ENCODE measurements around the gene CHIC2.

CHIC2 gene

GRCh38 chr4:54005475-54005874 is 58.9 kb downstream of the CHIC2 start:
- no peaks in the 10 kb centered on the region for H3K36me3 ChIP-seq (replicated peaks)
- TF ChIP-seq CTCF (IDR thresholded peaks at IDR 0.05; ENCODE audit: low read depth, low read length, missing control alignments), result no peak
- H3K27me3 ChIP-seq (replicated peaks), result no peaks in the 10 kb centered on the region
- in situ Hi-C loops (cut with HindIII; ENCODE audit: low pct_ligation_motif_present, low sequenced_read_pairs), result no loop called here
- no peak for DNase-seq
- H3K27ac ChIP-seq, result no peak overlapping the region
- H3K4me3 ChIP-seq (ENCODE audit: low read depth, low read length), result no peak overlapping the region

- Histone ChIP-seq H3K4me3 (ENCODE audit: low read depth, low read length) (no peak overlapping the region), H3K36me3 (replicated peaks) (no peaks in the 10 kb centered on the region), H3K27ac (no peak overlapping the region), H3K27me3 (replicated peaks) (no peaks in the 10 kb centered on the region)
- TF ChIP-seq CTCF (IDR thresholded peaks at IDR 0.05; ENCODE audit: low read depth, low read length, missing control alignments), result no peak
- in situ Hi-C loops (cut with HindIII; ENCODE audit: low pct_ligation_motif_present, low sequenced_read_pairs), result no loop called here
- DNase-seq, result no peak
Measured at GRCh38 chr4:54004463-54004862, 59.9 kb downstream of the CHIC2 start.

- no peak overlapping the region for H3K27ac ChIP-seq
- no peak for TF ChIP-seq CTCF (IDR thresholded peaks at IDR 0.05; ENCODE audit: low read depth, low read length, missing control alignments)
Measured at GRCh38 chr4:54001668-54002365, 62.6 kb downstream of the CHIC2 start.

GRCh38 chr4:53997898-53998297 is 66.5 kb downstream of the CHIC2 start:
- no peak for TF ChIP-seq CTCF (IDR thresholded peaks at IDR 0.05; ENCODE audit: low read depth, low read length, missing control alignments)
- Histone ChIP-seq H3K4me3 (ENCODE audit: low read depth, low read length) (no peak overlapping the region), H3K36me3 (replicated peaks) (no peaks in the 10 kb centered on the region), H3K27ac (no peak overlapping the region), H3K27me3 (replicated peaks) (no peaks in the 10 kb centered on the region)
- in situ Hi-C loops (cut with HindIII; ENCODE audit: low pct_ligation_motif_present, low sequenced_read_pairs), result no loop called here
- no peak for DNase-seq

More at GRCh38 chr4:54001668-54002365, 62.6 kb downstream of the CHIC2 start:
- in situ Hi-C loops (cut with HindIII; ENCODE audit: low pct_ligation_motif_present, low sequenced_read_pairs), result no loop called here
- H3K36me3 ChIP-seq (replicated peaks), result no peaks in the 10 kb centered on the region
- no peak for DNase-seq
- no peak overlapping the region for H3K4me3 ChIP-seq (ENCODE audit: low read depth, low read length)
- no peaks in the 10 kb centered on the region for H3K27me3 ChIP-seq (replicated peaks)

- Histone ChIP-seq H3K27me3 (replicated peaks) (no peaks in the 10 kb centered on the region), H3K27ac (no peak overlapping the region), H3K4me3 (ENCODE audit: low read depth, low read length) (no peak overlapping the region), H3K36me3 (replicated peaks) (no peaks in the 10 kb centered on the region)
- no peak for DNase-seq
- in situ Hi-C loops (cut with HindIII; ENCODE audit: low pct_ligation_motif_present, low sequenced_read_pairs), result no loop called here
- TF ChIP-seq CTCF (IDR thresholded peaks at IDR 0.05; ENCODE audit: low read depth, low read length, missing control alignments), result no peak
Measured at GRCh38 chr4:53994382-53995102, 69.9 kb downstream of the CHIC2 start.

Measured in brain microvascular endothelial cell (primary cell).